Heart left ventricle (tissue), 13 donors: Measurements from ENCODE around the gene IL1RAP.

Source experiments
- POLR2A ChIP-seq, 2 donors: fragments of 450-650 bp; IDR thresholded peaks; one replicate each; pipeline ENCODE4 v1.6.1; 2017; ENCODE audit warnings: antibody characterized with exemption in 2 of 2, mild to moderate bottlenecking in 2 of 2, moderate library complexity in 2 of 2
- TF ChIP-seq, protein P1 (sequence below), 12 donors: fragments of 200-600 bp; sonication (generic) in 4 of 12; IDR thresholded peaks; one replicate each; pipeline versions ENCODE4 v1.5.0 to v1.8.0; 2018 to 2022; ENCODE audit warnings: antibody characterized with exemption in 12 of 12, mild to moderate bottlenecking in 5 of 12
- donor health status: ischemic (EF 13 %, LVEDD 7.1; RV severe dilation, severe dysfunction).
- donor health status: DM: no; HTN: yes; CAD: no.
- donor health status: DM: no; HTN: no; CAD: no.
- donor health status: ischemic (EF 25% LVEDD 6.9; RV normal size, moderate dysfunction).
- donor health status: ischemic (EF 25% LVEDD 5.7; RV mildly dilated, moderate dysfunction).
- donor health status: ischemic (EF 35%, LVEDD 5.7; RV mildly dilated, moderate dysfunction).
- donor health status: nonischemic (EF 11% LVEDD 7.7; RV severe dilation, severe dysfunction).
- donor health status: DM: yes; HTN: yes; CAD: no.
- donor health status: PGD.
- donor health status: ischemic (EF 29% LVEDD 5.4; RV normal size, mild dysfunction).
- donor health status: nonischemic (EF 23%, LVEDD 6.1; RV moderate dilation, normal function).

DNA sequence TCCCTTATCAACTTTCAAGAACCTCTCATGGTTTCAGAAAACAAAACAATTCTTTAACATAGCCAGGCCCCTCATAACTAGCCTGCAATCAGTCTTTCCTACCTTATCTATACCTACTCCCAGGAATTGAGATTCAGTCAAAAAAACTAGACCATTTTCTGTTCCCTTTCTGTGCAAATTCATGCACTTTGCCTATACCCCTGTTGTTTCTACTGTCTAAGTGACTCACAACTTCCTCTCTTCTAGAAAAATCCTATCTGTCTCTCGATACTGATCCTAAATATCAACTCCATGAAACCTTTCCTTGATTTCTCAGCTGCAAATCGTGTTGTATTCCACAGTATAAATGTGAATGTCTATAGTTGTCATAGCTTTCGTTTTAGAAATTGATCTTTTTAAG is 10.9 kb upstream of the IL1RAP start:
- TF ChIP-seq, protein P1, sequence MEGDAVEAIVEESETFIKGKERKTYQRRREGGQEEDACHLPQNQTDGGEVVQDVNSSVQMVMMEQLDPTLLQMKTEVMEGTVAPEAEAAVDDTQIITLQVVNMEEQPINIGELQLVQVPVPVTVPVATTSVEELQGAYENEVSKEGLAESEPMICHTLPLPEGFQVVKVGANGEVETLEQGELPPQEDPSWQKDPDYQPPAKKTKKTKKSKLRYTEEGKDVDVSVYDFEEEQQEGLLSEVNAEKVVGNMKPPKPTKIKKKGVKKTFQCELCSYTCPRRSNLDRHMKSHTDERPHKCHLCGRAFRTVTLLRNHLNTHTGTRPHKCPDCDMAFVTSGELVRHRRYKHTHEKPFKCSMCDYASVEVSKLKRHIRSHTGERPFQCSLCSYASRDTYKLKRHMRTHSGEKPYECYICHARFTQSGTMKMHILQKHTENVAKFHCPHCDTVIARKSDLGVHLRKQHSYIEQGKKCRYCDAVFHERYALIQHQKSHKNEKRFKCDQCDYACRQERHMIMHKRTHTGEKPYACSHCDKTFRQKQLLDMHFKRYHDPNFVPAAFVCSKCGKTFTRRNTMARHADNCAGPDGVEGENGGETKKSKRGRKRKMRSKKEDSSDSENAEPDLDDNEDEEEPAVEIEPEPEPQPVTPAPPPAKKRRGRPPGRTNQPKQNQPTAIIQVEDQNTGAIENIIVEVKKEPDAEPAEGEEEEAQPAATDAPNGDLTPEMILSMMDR (IDR thresholded peaks at IDR 0.05): no peak
- TF ChIP-seq POLR2A (IDR thresholded peaks at IDR 0.05): no peak
